ENCODE results near the gene TRIM72. TPM values are rescaled to one million over a fixed set of nuclear protein-coding genes. Genes with fewer than 3 reads are reported as not detected.

Gene TRIM72
- total RNA-seq, 1 experiment from 2014 or later = 0.08 TPM

- no peak for TF ChIP-seq REST (IDR thresholded peaks at IDR 0.05; ENCODE audit: insufficient read depth in 1 of 2, low read depth in 2 of 2, low read length in 1 of 2)
- no peak for TF ChIP-seq POLR2AphosphoS5 (IDR thresholded peaks at IDR 0.05; ENCODE audit: low read depth, low read length)
- TF ChIP-seq CTCF (IDR thresholded peaks at IDR 0.05) = no peak
- in situ Hi-C loops (cut with HindIII; ENCODE audit: low pct_unique_long_range_greater_than_20kb, low sequenced_read_pairs) (no loop called here), intact Hi-C loops (cut with micrococcal nuclease; ENCODE audit: unreplicated experiment) (no loop called here)
- Histone ChIP-seq H3K9me3 (ENCODE audit: control insufficient read depth, insufficient read depth, low read depth, low read length) (no peaks in the 10 kb centered on the region), H3K4me3 (ENCODE audit: low read depth in 2 of 2, low read length in 2 of 2) (no peak overlapping the region), H3K27me3 (ENCODE audit: control insufficient read depth, insufficient read depth, low read length) (no peaks in the 10 kb centered on the region), H3K36me3 (ENCODE audit: control insufficient read depth, insufficient read depth, low read length) (no peaks in the 10 kb centered on the region), H3K4me1 (ENCODE audit: control insufficient read depth, insufficient read depth, low read length) (no peaks in the 10 kb centered on the region), H3K27ac (ENCODE audit: low read length) (no peak overlapping the region)
- ATAC-seq (no peak), DNase-seq (ENCODE audit: low read depth, low spot score) (no peak)
- ChIA-PET POLR2A (no interaction called here), CTCF (no interaction called here)
- BruUV-seq (replicated peaks) = no TSS peak
Measured at GRCh38 chr16:31228206-31228605, 14.3 kb downstream of the TRIM72 start.

- ATAC-seq (no peak), DNase-seq (ENCODE audit: low read depth, low spot score) (no peak)
- H3K36me3 ChIP-seq (ENCODE audit: control insufficient read depth, insufficient read depth, low read length) = no peaks in the 10 kb centered on the region
- intact Hi-C loops (cut with micrococcal nuclease; ENCODE audit: unreplicated experiment) (no loop called here), in situ Hi-C loops (cut with HindIII; ENCODE audit: low pct_unique_long_range_greater_than_20kb, low sequenced_read_pairs) (no loop called here)
- TF ChIP-seq TCF7L2 (IDR thresholded peaks at IDR 0.05; ENCODE audit: low read depth, low read length) (no peak), SIN3A (IDR thresholded peaks at IDR 0.05; ENCODE audit: borderline replicate concordance, insufficient read depth, low read depth, low read length) (no peak), REST (IDR thresholded peaks at IDR 0.05; ENCODE audit: insufficient read depth in 1 of 2, low read depth in 2 of 2, low read length in 1 of 2) (no peak), CTCF (IDR thresholded peaks at IDR 0.05) (no peak), POLR2AphosphoS5 (IDR thresholded peaks at IDR 0.05; ENCODE audit: low read depth, low read length) (no peak)
- no peaks in the 10 kb centered on the region for H3K9me3 ChIP-seq (ENCODE audit: control insufficient read depth, insufficient read depth, low read depth, low read length)
- no TSS peak for BruUV-seq (replicated peaks)
- H3K4me3 ChIP-seq (ENCODE audit: low read depth in 2 of 2, low read length in 2 of 2) = no peak overlapping the region
- ChIA-PET POLR2A (no interaction called here), CTCF (no interaction called here)
- H3K27ac ChIP-seq (ENCODE audit: low read length) = no peak overlapping the region
- H3K27me3 ChIP-seq (ENCODE audit: control insufficient read depth, insufficient read depth, low read length) = no peaks in the 10 kb centered on the region
- H3K4me1 ChIP-seq (ENCODE audit: control insufficient read depth, insufficient read depth, low read length) = no peaks in the 10 kb centered on the region
Measured at GRCh38 chr16:31229501-31229900, 15.6 kb downstream of the TRIM72 start.
